HG02884 (cell line): ENCODE measurements around the gene MCIDAS.

Source experiments
- ATAC-seq: cut with Tn5 transposase; IDR thresholded peaks from one replicate; pipeline ENCODE4 v1.9.1; 2021; ENCODE audit warnings: mild to moderate bottlenecking, moderate library complexity; ENCODE audit not compliant: unreplicated experiment

MCIDAS gene

GRCh38 chr5:55226934-55227663, at the start of gene MCIDAS:
TSS of gene MCIDAS (minus strand) at chr5:55227315. CDS start at chr5:55227138, 177 bp downstream.
- peak; percentile 36 for ATAC-seq

- no peak for ATAC-seq
These were observed 49.7 kb upstream of the MCIDAS start for GRCh38 chr5:55276771-55277170.

- ATAC-seq = no peak
These were observed 31.2 kb upstream of the MCIDAS start for GRCh38 chr5:55258339-55258738.

- ATAC-seq = no peak
These were observed 27.7 kb upstream of the MCIDAS start for GRCh38 chr5:55254802-55255201.

- no peak for ATAC-seq
These were observed 22.9 kb upstream of the MCIDAS start for GRCh38 chr5:55250064-55250463.

- ATAC-seq = no peak
These were observed 14.6 kb upstream of the MCIDAS start for GRCh38 chr5:55241746-55242145.

- no peak for ATAC-seq
These were observed 9.7 kb upstream of the MCIDAS start for GRCh38 chr5:55236800-55237199.

GRCh38 chr5:55234121-55234700, 7.1 kb upstream of the MCIDAS start:
- no peak for ATAC-seq

- ATAC-seq = peak; percentile 62
These were observed 6.1 kb upstream of the MCIDAS start, which contains the start of gene CCNO for GRCh38 chr5:55232985-55233928. TSS of gene CCNO (minus strand) at chr5:55233608. CDS start at chr5:55233523, 85 bp downstream.

- ATAC-seq = no peak
These were observed 5.3 kb upstream of the MCIDAS start for GRCh38 chr5:55232271-55232984.

GRCh38 chr5:55231919-55232270, 4.8 kb upstream of the MCIDAS start:
- no peak for ATAC-seq

GRCh38 chr5:55231029-55231918, 4.2 kb upstream of the MCIDAS start:
- ATAC-seq = no peak

GRCh38 chr5:55230086-55230629, 3.0 kb upstream of the MCIDAS start:
- no peak for ATAC-seq

GRCh38 chr5:55227664-55228430, 732 bp upstream of the MCIDAS start:
- ATAC-seq = no peak

- ATAC-seq = peak; percentile 58
These were observed 835 bp downstream of the MCIDAS start for GRCh38 chr5:55226027-55226933.

- no peak for ATAC-seq
These were observed 1.8 kb downstream of the MCIDAS start for GRCh38 chr5:55225346-55225745.

- ATAC-seq = no peak
These were observed 3.3 kb downstream of the MCIDAS start for GRCh38 chr5:55223812-55224240.
